ENCODE results near the gene NPNT.

The NPNT gene

GRCh38 chr4:105998171-105999063 lies 103.1 kb downstream of the NPNT start:
- ATAC-seq (replicated peaks) = no peak
- DNase-seq = no peak
- no peaks in the 10 kb centered on the region for H3K27me3 Mint-ChIP-seq
- H3K36me3 Mint-ChIP-seq = no peaks in the 10 kb centered on the region
- H3K9me3 Mint-ChIP-seq = peaks cover 1 to 4% of the 10 kb centered on the region in 2 donors
- H3K4me3 Mint-ChIP-seq = no peak overlapping the region
- no peaks in the 10 kb centered on the region for H3K4me1 Mint-ChIP-seq
- H3K27ac Mint-ChIP-seq = no peak overlapping the region

- ATAC-seq (replicated peaks) = no peak
- no peak for DNase-seq
- Mint-ChIP-seq H3K9me3 (peaks cover 0 to 1% of the 10 kb centered on the region in 2 donors), H3K36me3 (no peaks in the 10 kb centered on the region), H3K27ac (no peak overlapping the region), H3K4me3 (no peak overlapping the region), H3K4me1 (no peaks in the 10 kb centered on the region), H3K27me3 (no peaks in the 10 kb centered on the region)
Measured at GRCh38 chr4:106002994-106003393, 107.7 kb downstream of the NPNT start.

- Mint-ChIP-seq H3K4me3 (no peak overlapping the region), H3K27me3 (no peaks in the 10 kb centered on the region), H3K4me1 (no peaks in the 10 kb centered on the region), H3K9me3 (peaks cover 21 to 35% of the 10 kb centered on the region in 2 donors), H3K27ac (no peak overlapping the region), H3K36me3 (peaks cover 2 to 9% of the 10 kb centered on the region in 2 donors)
- ATAC-seq (replicated peaks) (no peak), DNase-seq (no peak)
Measured at GRCh38 chr4:106010761-106011160, 115.5 kb downstream of the NPNT start.

GRCh38 chr4:106011387-106011786 lies 116.1 kb downstream of the NPNT start:
- no peak for DNase-seq
- Mint-ChIP-seq H3K27me3 (no peaks in the 10 kb centered on the region), H3K27ac (no peak overlapping the region), H3K36me3 (peaks cover 2 to 9% of the 10 kb centered on the region in 2 donors), H3K9me3 (peaks cover 21 to 35% of the 10 kb centered on the region in 2 donors), H3K4me3 (no peak overlapping the region), H3K4me1 (no peaks in the 10 kb centered on the region)
- ATAC-seq (replicated peaks) = no peak

GRCh38 chr4:106017975-106018374 lies 122.7 kb downstream of the NPNT start:
- DNase-seq = no peak
- H3K9me3 Mint-ChIP-seq = peaks cover 8 to 17% of the 10 kb centered on the region in 2 donors
- no peak overlapping the region for H3K4me3 Mint-ChIP-seq
- no peaks in the 10 kb centered on the region for H3K4me1 Mint-ChIP-seq
- no peaks in the 10 kb centered on the region for H3K27me3 Mint-ChIP-seq
- no peak overlapping the region for H3K27ac Mint-ChIP-seq
- peaks cover 0 to 4% of the 10 kb centered on the region in 2 donors for H3K36me3 Mint-ChIP-seq
- ATAC-seq (replicated peaks) = no peak

- no peak overlapping the region for H3K4me3 Mint-ChIP-seq
- no peak for DNase-seq
- ATAC-seq (replicated peaks) = no peak
- no peak overlapping the region for H3K27ac Mint-ChIP-seq
- H3K27me3 Mint-ChIP-seq = no peaks in the 10 kb centered on the region
- H3K36me3 Mint-ChIP-seq = no peaks in the 10 kb centered on the region
- H3K4me1 Mint-ChIP-seq = no peaks in the 10 kb centered on the region
- H3K9me3 Mint-ChIP-seq = peaks cover under 1 to 7% of the 10 kb centered on the region in 2 donors
Measured at GRCh38 chr4:106019771-106020170, 124.5 kb downstream of the NPNT start.
